GM23338 (cell line): ENCODE data around the gene CES2. TPM values are rescaled to one million over a fixed set of nuclear protein-coding genes. Genes with fewer than 3 reads are reported as not detected.
A peak's percentile ranks its signal among the peaks of the same experiment; 100 is the strongest.

Experiments used
- ATAC-seq: fragments of 200-7000 bp; cut with Tn5 transposase; 3 replicates; pipeline ENCODE4 v1.9.1; 2020
- DNase-seq: peaks from one replicate; pipeline ENCODE4 v3.0.0-alpha.2; 2015; ENCODE audit warnings: low spot score
- H2AFZ ChIP-seq: fragments of 200-600 bp; sonication (generic); 2 replicates; pipeline ENCODE4 v1.8.0; 2016; ENCODE audit warnings: antibody characterized with exemption, mild to moderate bottlenecking, moderate library complexity
- H3F3A ChIP-seq: fragments of 200-600 bp; sonication (generic); replicated peaks from 2 replicates; pipeline ENCODE4 v1.8.0; 2017; ENCODE audit warnings: antibody characterized with exemption, mixed run types, low read depth
- H3K27ac ChIP-seq: fragments of 200-600 bp; sonication (generic); 2 replicates; pipeline ENCODE4 v1.6.1; 2016; ENCODE audit warnings: low read depth
- H3K27me3 ChIP-seq: fragments of 200-600 bp; sonication (generic); 2 replicates; pipeline ENCODE4 v1.8.0; 2016; ENCODE audit warnings: mild to moderate bottlenecking, mixed run types, moderate library complexity; ENCODE audit not compliant: insufficient read depth
- H3K36me3 ChIP-seq: fragments of 200-600 bp; sonication (generic); 2 replicates; pipeline ENCODE4 v1.8.0; 2016; ENCODE audit warnings: mild to moderate bottlenecking; ENCODE audit not compliant: insufficient read depth
- H3K4me1 ChIP-seq: fragments of 200-600 bp; sonication (generic); 2 replicates; pipeline ENCODE4 v1.8.0; 2016; ENCODE audit warnings: mild to moderate bottlenecking, moderate library complexity; ENCODE audit not compliant: insufficient read depth
- H3K4me2 ChIP-seq: fragments of 200-600 bp; sonication (generic); 2 replicates; pipeline ENCODE4 v1.7.1; 2017; ENCODE audit warnings: mixed run types
- H3K4me3 ChIP-seq: fragments of 200-600 bp; sonication (generic); 2 replicates; pipeline ENCODE4 v1.6.1; 2016; ENCODE audit warnings: mixed run types
- H3K79me2 ChIP-seq: fragments of 200-600 bp; sonication (generic); replicated peaks from 2 replicates; pipeline ENCODE4 v1.8.0; 2017; ENCODE audit warnings: mild to moderate bottlenecking; ENCODE audit not compliant: insufficient read depth
- H3K9me2 ChIP-seq: fragments of 200-600 bp; sonication (generic); 2 replicates; pipeline ENCODE4 v1.8.0; 2017; ENCODE audit not compliant: insufficient read depth
- H4K20me1 ChIP-seq: fragments of 200-600 bp; sonication (generic); replicated peaks from 2 replicates; pipeline ENCODE4 v1.8.0; 2017; ENCODE audit warnings: mild to moderate bottlenecking; ENCODE audit not compliant: insufficient read depth
- H3K27ac Mint-ChIP-seq: 2 replicates; pipeline ENCODE4 v1.8.0; 2020; ENCODE audit warnings: inconsistent platforms, mild to moderate bottlenecking, moderate library complexity, mixed read lengths
- H3K27me3 Mint-ChIP-seq: 3 replicates; pipeline ENCODE4 v1.8.0; 2022; ENCODE audit warnings: low read depth, mild to moderate bottlenecking, moderate library complexity, mixed read lengths, inconsistent platforms; ENCODE audit not compliant: insufficient read depth, poor library complexity
- H3K36me3 Mint-ChIP-seq: 3 replicates; pipeline ENCODE4 v1.8.0; 2021; ENCODE audit warnings: low read depth, mild to moderate bottlenecking, inconsistent platforms, moderate library complexity, mixed read lengths
- H3K4me1 Mint-ChIP-seq: 3 replicates; pipeline ENCODE4 v1.8.0; 2020; ENCODE audit warnings: mild to moderate bottlenecking, inconsistent platforms, mixed read lengths
- H3K4me3 Mint-ChIP-seq: 3 replicates; pipeline ENCODE4 v1.8.0; 2021; ENCODE audit warnings: moderate library complexity, mild to moderate bottlenecking, inconsistent platforms, mixed read lengths
- H3K9me3 Mint-ChIP-seq: 3 replicates; pipeline ENCODE4 v1.8.0; 2020; ENCODE audit warnings: moderate library complexity, mild to moderate bottlenecking, inconsistent platforms, mixed read lengths
- CTCF ChIP-seq, 2 experiments: fragments of 200-600 bp in 1 of 2; sonication (generic) in 1 of 2; conservative IDR thresholded peaks; 2 replicates each; pipeline versions ENCODE4 v1.5.1 to v1.6.1; 2016 to 2017; ENCODE audit warnings: antibody characterized with exemption in 2 of 2, low read depth in 2 of 2, mild to moderate bottlenecking in 2 of 2, moderate library complexity in 1 of 2
- ETS1 ChIP-seq: IDR thresholded peaks from 2 replicates; pipeline ENCODE4 v1.6.1; 2016; ENCODE audit warnings: antibody characterized with exemption
- EZH2 ChIP-seq: fragments of 200-600 bp; sonication (generic); IDR thresholded peaks from one replicate; pipeline ENCODE4 v1.8.0; 2017; ENCODE audit warnings: antibody characterized with exemption, mild to moderate bottlenecking, low read depth; ENCODE audit not compliant: unreplicated experiment
- JUNB ChIP-seq: IDR thresholded peaks from one replicate; pipeline ENCODE4 v1.6.1; 2016; ENCODE audit warnings: antibody characterized with exemption; ENCODE audit not compliant: unreplicated experiment
- POLR2AphosphoS5 ChIP-seq: IDR thresholded peaks from 2 replicates; pipeline ENCODE4 v1.6.1; 2016; ENCODE audit warnings: antibody characterized with exemption, low read depth
- REST ChIP-seq: IDR thresholded peaks from one replicate; pipeline ENCODE4 v1.6.1; 2018; ENCODE audit warnings: antibody characterized with exemption; ENCODE audit not compliant: unreplicated experiment
- ZNF114 ChIP-seq: fragments of 250-450 bp; sonication (Bioruptor Pico); IDR thresholded peaks from 2 replicates; pipeline ENCODE4 v1.5.0; 2020; ENCODE audit warnings: mild to moderate bottlenecking, moderate library complexity
- ZNF331 ChIP-seq: fragments of 250-450 bp; sonication (Bioruptor Pico); IDR thresholded peaks from 2 replicates; pipeline ENCODE4 v1.5.0; 2020; ENCODE audit warnings: low read depth, mild to moderate bottlenecking, moderate library complexity
- ZNF462 ChIP-seq: fragments of 250-450 bp; sonication (Bioruptor Pico); IDR thresholded peaks from 2 replicates; pipeline ENCODE4 v1.5.0; 2020; ENCODE audit warnings: mild to moderate bottlenecking, moderate library complexity
- polyA plus RNA-seq: library from polyadenylated mRNA; unstranded; fragments of >200 nt; fragmentation: Nextera tagmentation; extraction: Ambion mirVana; gene quantifications from 2 replicates; pipeline ENCODE4 v1.2.1, GENCODE V29; 2016
- total RNA-seq: library from RNA; depleted of rRNA; stranded (reverse); fragments of >200 nt; shearing (Covaris generic); gene quantifications from 2 replicates; pipeline ENCODE4 v1.2.3, GENCODE V29; 2014

CES2 gene
- total and polyA plus RNA-seq, 2 experiments from 2014 or later: 5.0 to 9.3 TPM

- Histone ChIP-seq H3F3A (no peaks in the 10 kb centered on the region), H3K4me3 (no peak overlapping the region), H3K27ac (no peak overlapping the region), H3K36me3 (no peaks in the 10 kb centered on the region), H3K4me1 (no peaks in the 10 kb centered on the region), H3K4me2 (no peak overlapping the region), H2AFZ (no peak overlapping the region), H3K79me2 (no peaks in the 10 kb centered on the region), H4K20me1 (no peaks in the 10 kb centered on the region), H3K27me3 (no peaks in the 10 kb centered on the region), H3K9me2 (no peaks in the 10 kb centered on the region)
- Mint-ChIP-seq H3K4me3 (no peak overlapping the region), H3K27ac (no peak overlapping the region), H3K9me3 (no peaks in the 10 kb centered on the region; the same call in 2 of the 3 replicates), H3K4me1 (peaks cover 3% of the 10 kb centered on the region; the same call in 1 of the 3 replicates), H3K36me3 (no peaks in the 10 kb centered on the region), H3K27me3 (peaks cover 7% of the 10 kb centered on the region)
- ATAC-seq: peak; percentile 99
- DNase-seq: peak; percentile 96
- no peak for TF ChIP-seq ZNF331
- TF ChIP-seq JUNB: no peak
- TF ChIP-seq REST: no peak
- no peak for TF ChIP-seq EZH2
- TF ChIP-seq CTCF (conservative IDR thresholded peaks at IDR 0.05; ENCODE audit: low read depth in 2 of 2): peak; percentile 81 to 99
- TF ChIP-seq ZNF114: no peak
- TF ChIP-seq POLR2AphosphoS5: no peak
- TF ChIP-seq ETS1: no peak
- TF ChIP-seq ZNF462: no peak
Measured at GRCh38 chr16:66977341-66978113, 42.2 kb downstream of the CES2 start.
